Measurements from ENCODE around the gene CELA2B.

Gene CELA2B

GRCh38 chr1:15445390-15446122 lies 30.3 kb upstream of the CELA2B start:
- DNase-seq (ENCODE audit: low read depth) = no peak
- no peak for TF ChIP-seq CTCF (conservative IDR thresholded peaks at IDR 0.05; ENCODE audit: low read depth, low read length)
- no peak overlapping the region for H3K4me3 ChIP-seq (ENCODE audit: low read length)

- TF ChIP-seq CTCF (conservative IDR thresholded peaks at IDR 0.05; ENCODE audit: low read depth, low read length) = no peak
- no peak for DNase-seq (ENCODE audit: low read depth)
- no peak overlapping the region for H3K4me3 ChIP-seq (ENCODE audit: low read length)
Observed at GRCh38 chr1:15446212-15446611, 29.7 kb upstream of the CELA2B start.

- TF ChIP-seq CTCF (conservative IDR thresholded peaks at IDR 0.05; ENCODE audit: low read depth, low read length) = no peak
- H3K4me3 ChIP-seq (ENCODE audit: low read length) = no peak overlapping the region
- DNase-seq (ENCODE audit: low read depth) = no peak
Observed at GRCh38 chr1:15448877-15449462, 26.9 kb upstream of the CELA2B start.

GRCh38 chr1:15449567-15449966 lies 26.3 kb upstream of the CELA2B start:
- TF ChIP-seq CTCF (conservative IDR thresholded peaks at IDR 0.05; ENCODE audit: low read depth, low read length) = no peak
- H3K4me3 ChIP-seq (ENCODE audit: low read length) = no peak overlapping the region
- no peak for DNase-seq (ENCODE audit: low read depth)

GRCh38 chr1:15451014-15451722 lies 24.7 kb upstream of the CELA2B start:
- no peak for DNase-seq (ENCODE audit: low read depth)
- H3K4me3 ChIP-seq (ENCODE audit: low read length) = no peak overlapping the region
- no peak for TF ChIP-seq CTCF (conservative IDR thresholded peaks at IDR 0.05; ENCODE audit: low read depth, low read length)

- H3K4me3 ChIP-seq (ENCODE audit: low read length) = no peak overlapping the region
- no peak for DNase-seq (ENCODE audit: low read depth)
- TF ChIP-seq CTCF (conservative IDR thresholded peaks at IDR 0.05; ENCODE audit: low read depth, low read length) = no peak
Observed at GRCh38 chr1:15452216-15452615, 23.7 kb upstream of the CELA2B start.

Measured in retinal pigment epithelial cell (primary cell).